ENCODE results near the gene TMEM200C.

TMEM200C gene

DNA sequence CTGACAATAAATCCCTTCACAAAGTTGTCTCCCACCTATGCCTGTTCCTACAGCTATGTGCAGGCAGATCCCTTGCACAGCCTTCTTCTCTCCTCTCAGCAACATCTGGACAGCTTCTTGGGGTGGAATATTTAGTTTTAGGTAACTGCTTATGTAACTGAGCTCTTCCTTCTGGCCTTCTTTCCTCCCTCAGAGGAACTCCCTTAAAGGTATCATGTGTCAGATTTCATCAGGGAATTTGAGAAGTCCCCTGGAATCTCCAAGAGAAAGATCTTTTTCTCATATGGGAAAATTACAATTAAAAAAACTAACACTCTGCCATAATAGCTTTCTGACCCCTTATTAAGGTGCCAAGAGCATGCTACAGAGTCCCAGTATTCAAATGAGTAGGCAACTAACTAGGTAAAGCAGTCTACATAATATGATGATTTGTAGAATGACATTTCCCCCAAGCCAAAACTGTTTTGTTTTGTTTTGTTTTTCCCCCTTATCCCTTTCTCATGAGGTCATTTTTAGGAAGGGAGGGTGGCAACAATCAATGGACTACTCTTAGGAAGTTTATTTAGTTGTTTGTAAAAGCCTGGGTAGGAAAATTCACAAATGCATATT, 2.4 kb downstream of the TMEM200C start:
- TF ChIP-seq EP300 (IDR thresholded peaks at IDR 0.05; ENCODE audit: borderline replicate concordance): no peak
- no peak for TF ChIP-seq TAF1 (IDR thresholded peaks at IDR 0.05; ENCODE audit: low read depth)
- TF ChIP-seq YY1 (IDR thresholded peaks at IDR 0.05; ENCODE audit: low read depth): no peak
- no peak for TF ChIP-seq ZBTB7A (IDR thresholded peaks at IDR 0.05; ENCODE audit: low read depth)
- TF ChIP-seq CEBPB (IDR thresholded peaks at IDR 0.05): no peak
- no peak for TF ChIP-seq TCF12 (IDR thresholded peaks at IDR 0.05; ENCODE audit: low read depth)
- no peak for TF ChIP-seq NFIC (IDR thresholded peaks at IDR 0.05)
- TF ChIP-seq, protein P1, sequence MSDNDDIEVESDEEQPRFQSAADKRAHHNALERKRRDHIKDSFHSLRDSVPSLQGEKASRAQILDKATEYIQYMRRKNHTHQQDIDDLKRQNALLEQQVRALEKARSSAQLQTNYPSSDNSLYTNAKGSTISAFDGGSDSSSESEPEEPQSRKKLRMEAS (IDR thresholded peaks at IDR 0.05): no peak
- TF ChIP-seq USF1 (IDR thresholded peaks at IDR 0.05): no peak
- no peak for TF ChIP-seq REST (IDR thresholded peaks at IDR 0.05; ENCODE audit: low read depth)
- TF ChIP-seq RAD21 (IDR thresholded peaks at IDR 0.05; ENCODE audit: low read depth): no peak
- no peak for TF ChIP-seq EGR1 (IDR thresholded peaks at IDR 0.05)
- TF ChIP-seq FOXM1 (IDR thresholded peaks at IDR 0.05; ENCODE audit: borderline replicate concordance, low read depth): no peak
- TF ChIP-seq CREB1 (IDR thresholded peaks at IDR 0.05; ENCODE audit: low read depth): no peak
- TF ChIP-seq TEAD4 (IDR thresholded peaks at IDR 0.05): no peak

DNA sequence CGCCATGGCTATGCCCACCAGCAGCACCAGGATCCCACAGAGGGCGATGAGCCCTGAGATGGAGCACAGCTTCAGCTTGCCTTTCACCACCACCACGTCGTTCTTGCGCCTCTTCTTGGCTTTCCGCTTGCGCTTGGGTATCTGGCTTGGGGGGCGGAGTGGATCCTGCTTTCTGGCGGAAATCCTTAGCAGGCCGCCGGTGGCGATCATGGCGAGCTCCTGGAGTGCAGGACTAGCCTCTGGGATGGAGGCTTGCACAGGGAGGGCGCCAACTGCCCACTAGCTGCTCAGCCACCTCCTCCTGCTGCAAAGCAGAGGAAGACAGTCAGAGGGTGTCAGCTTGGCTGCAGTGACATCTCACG, 3.5 kb downstream of the TMEM200C start:
- TF ChIP-seq USF1 (IDR thresholded peaks at IDR 0.05) (no peak), RAD21 (IDR thresholded peaks at IDR 0.05; ENCODE audit: low read depth) (no peak), EGR1 (IDR thresholded peaks at IDR 0.05) (no peak), TEAD4 (IDR thresholded peaks at IDR 0.05) (no peak), CREB1 (IDR thresholded peaks at IDR 0.05; ENCODE audit: low read depth) (no peak)

DNA sequence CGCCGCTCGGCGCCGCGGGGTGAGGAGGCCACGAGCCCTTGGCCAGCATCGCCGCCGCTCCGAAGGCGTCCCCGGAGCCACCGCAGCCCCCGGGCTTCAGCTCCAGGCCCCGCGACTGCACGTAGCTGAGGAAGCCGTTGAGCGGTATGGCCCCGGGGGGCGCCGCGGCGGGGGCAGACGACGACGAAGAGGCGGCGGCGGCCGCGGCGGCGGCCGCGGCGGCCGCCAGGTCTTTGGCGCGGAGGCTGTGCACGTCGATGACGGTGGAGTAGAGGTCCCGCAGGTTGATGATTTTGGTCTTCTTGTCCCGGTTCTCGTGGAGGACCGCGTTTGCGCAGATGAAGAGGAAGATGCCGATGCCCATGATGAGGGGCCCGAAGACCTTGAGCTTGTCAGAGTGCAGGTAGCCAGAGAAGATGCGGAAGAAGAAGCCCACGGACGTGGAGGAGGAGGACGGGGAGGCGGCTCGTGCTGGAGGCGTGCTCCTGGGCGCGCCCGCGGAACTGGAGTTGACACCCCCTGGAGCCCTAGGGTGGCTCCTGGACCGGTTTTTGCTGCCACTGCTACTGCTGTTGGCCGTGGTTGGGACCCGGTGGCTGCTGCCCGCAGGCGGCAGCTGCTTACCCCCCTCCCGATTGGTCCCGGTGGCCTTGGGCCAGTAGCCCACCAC, 4.0 kb downstream of the TMEM200C start:
- no peak for TF ChIP-seq NFIC (IDR thresholded peaks at IDR 0.05)
- TF ChIP-seq ZBTB7A (IDR thresholded peaks at IDR 0.05; ENCODE audit: low read depth): no peak
- no peak for TF ChIP-seq YY1 (IDR thresholded peaks at IDR 0.05; ENCODE audit: low read depth)
- TF ChIP-seq, protein P1 (IDR thresholded peaks at IDR 0.05): no peak
- TF ChIP-seq FOXM1 (IDR thresholded peaks at IDR 0.05; ENCODE audit: borderline replicate concordance, low read depth): no peak
- TF ChIP-seq EGR1 (IDR thresholded peaks at IDR 0.05): no peak

- no peak for TF ChIP-seq FOXM1 (IDR thresholded peaks at IDR 0.05; ENCODE audit: borderline replicate concordance, low read depth)
- no peak for TF ChIP-seq EP300 (IDR thresholded peaks at IDR 0.05; ENCODE audit: borderline replicate concordance)
- no peak for TF ChIP-seq TEAD4 (IDR thresholded peaks at IDR 0.05)
- TF ChIP-seq RAD21 (IDR thresholded peaks at IDR 0.05; ENCODE audit: low read depth): no peak
- TF ChIP-seq, protein P1 (IDR thresholded peaks at IDR 0.05): no peak
- no peak for TF ChIP-seq TAF1 (IDR thresholded peaks at IDR 0.05; ENCODE audit: low read depth)
- TF ChIP-seq EGR1 (IDR thresholded peaks at IDR 0.05): no peak
- no peak for TF ChIP-seq CREB1 (IDR thresholded peaks at IDR 0.05; ENCODE audit: low read depth)
Observed at GRCh38 chr18:5890331-5891183, 4.8 kb downstream of the TMEM200C start.

DNA sequence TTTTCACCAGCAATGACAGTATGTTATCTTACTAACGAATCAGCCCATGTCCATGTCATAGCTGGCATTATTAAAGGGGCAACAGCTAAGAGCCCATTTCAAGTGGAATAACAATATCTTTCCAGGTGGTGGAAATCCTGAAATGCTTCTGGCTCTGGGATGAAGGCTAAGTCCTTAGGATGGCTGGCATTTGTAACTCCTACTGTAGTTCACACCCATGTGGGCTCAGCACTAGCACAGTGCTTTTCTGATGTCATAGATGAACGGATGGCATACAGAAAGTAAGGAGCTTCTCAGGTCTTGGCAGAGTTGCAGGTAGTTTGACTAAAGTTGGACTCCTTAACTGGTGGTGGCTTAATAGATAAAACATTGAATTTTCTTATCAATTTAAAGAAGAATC, 10.0 kb downstream of the TMEM200C start:
- no peak for TF ChIP-seq CREB1 (IDR thresholded peaks at IDR 0.05; ENCODE audit: low read depth)
- TF ChIP-seq EP300 (IDR thresholded peaks at IDR 0.05; ENCODE audit: borderline replicate concordance): no peak
- no peak for TF ChIP-seq NFIC (IDR thresholded peaks at IDR 0.05)
- TF ChIP-seq ZBTB7A (IDR thresholded peaks at IDR 0.05; ENCODE audit: low read depth): no peak
- no peak for TF ChIP-seq FOXM1 (IDR thresholded peaks at IDR 0.05; ENCODE audit: borderline replicate concordance, low read depth)
- no peak for TF ChIP-seq EGR1 (IDR thresholded peaks at IDR 0.05)
- TF ChIP-seq TEAD4 (IDR thresholded peaks at IDR 0.05): no peak
- no peak for TF ChIP-seq CEBPB (IDR thresholded peaks at IDR 0.05)
- no peak for TF ChIP-seq RAD21 (IDR thresholded peaks at IDR 0.05; ENCODE audit: low read depth)
- TF ChIP-seq TCF12 (IDR thresholded peaks at IDR 0.05; ENCODE audit: low read depth): no peak
- TF ChIP-seq TAF1 (IDR thresholded peaks at IDR 0.05; ENCODE audit: low read depth): no peak
- TF ChIP-seq REST (IDR thresholded peaks at IDR 0.05; ENCODE audit: low read depth): no peak
- TF ChIP-seq, protein P1 (IDR thresholded peaks at IDR 0.05): no peak
- TF ChIP-seq YY1 (IDR thresholded peaks at IDR 0.05; ENCODE audit: low read depth): no peak
- no peak for TF ChIP-seq USF1 (IDR thresholded peaks at IDR 0.05)
